ENCODE data around the gene ATRN. TPM values are rescaled to one million over a fixed set of nuclear protein-coding genes. Genes with fewer than 3 reads are reported as not detected.

The ATRN gene
- total and polyA plus RNA-seq, 2 of the 8 experiments (the other 6 are each of a cell fraction or from before 2014, with no cell fraction given) = 12.0 to 17.4 TPM

GRCh38 chr20:3647473-3647872 lies 176.7 kb downstream of the ATRN start (continued):
- TF ChIP-seq, protein P1, sequence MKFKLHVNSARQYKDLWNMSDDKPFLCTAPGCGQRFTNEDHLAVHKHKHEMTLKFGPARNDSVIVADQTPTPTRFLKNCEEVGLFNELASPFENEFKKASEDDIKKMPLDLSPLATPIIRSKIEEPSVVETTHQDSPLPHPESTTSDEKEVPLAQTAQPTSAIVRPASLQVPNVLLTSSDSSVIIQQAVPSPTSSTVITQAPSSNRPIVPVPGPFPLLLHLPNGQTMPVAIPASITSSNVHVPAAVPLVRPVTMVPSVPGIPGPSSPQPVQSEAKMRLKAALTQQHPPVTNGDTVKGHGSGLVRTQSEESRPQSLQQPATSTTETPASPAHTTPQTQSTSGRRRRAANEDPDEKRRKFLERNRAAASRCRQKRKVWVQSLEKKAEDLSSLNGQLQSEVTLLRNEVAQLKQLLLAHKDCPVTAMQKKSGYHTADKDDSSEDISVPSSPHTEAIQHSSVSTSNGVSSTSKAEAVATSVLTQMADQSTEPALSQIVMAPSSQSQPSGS (IDR thresholded peaks at IDR 0.05; ENCODE audit: low read length) = no peak
- TF ChIP-seq BACH1 (IDR thresholded peaks at IDR 0.05; ENCODE audit: low read length) (no peak), RXRA (IDR thresholded peaks at IDR 0.05; ENCODE audit: insufficient read depth, low read depth, low read length) (no peak), TAF7 (optimal IDR thresholded peaks at IDR 0.05; ENCODE audit: borderline replicate concordance, low read depth, low read length) (no peak), TAF1 (IDR thresholded peaks at IDR 0.05; ENCODE audit: low read depth, low read length) (no peak), BCL11A (IDR thresholded peaks at IDR 0.05; ENCODE audit: low read depth in 2 of 2, low read length in 2 of 2) (no peak)

Data from H1 (cell line).